MM.1S (cell line): ENCODE results near the gene SLC24A4.

Experiments used
- DNase-seq: peaks from one replicate; pipeline ENCODE4 v3.0.0-alpha.2; 2015
- H2AFZ ChIP-seq: fragments of 300-600 bp; sonication (generic); 2 replicates; pipeline ENCODE4 v1.6.0; 2016; ENCODE audit warnings: antibody characterized with exemption, low read length
- H3F3A ChIP-seq: fragments of 300-600 bp; sonication (generic); 2 replicates; pipeline ENCODE4 v1.6.1; 2016; ENCODE audit warnings: mild to moderate bottlenecking, antibody characterized with exemption, low read length, moderate library complexity, mixed read lengths; ENCODE audit not compliant: insufficient read depth
- H3K27ac ChIP-seq: fragments of 300-600 bp; sonication (generic); 2 replicates; pipeline ENCODE4 v1.5.1; 2016; ENCODE audit warnings: mild to moderate bottlenecking, low read length
- H3K27me3 ChIP-seq: fragments of 300-600 bp; sonication (generic); replicated peaks from 2 replicates; pipeline ENCODE4 v1.6.0; 2016; ENCODE audit warnings: low read length; ENCODE audit not compliant: insufficient read depth
- H3K36me3 ChIP-seq: fragments of 300-600 bp; sonication (generic); replicated peaks from 2 replicates; pipeline ENCODE4 v1.6.1; 2016; ENCODE audit warnings: mild to moderate bottlenecking, low read length, mixed read lengths; ENCODE audit not compliant: insufficient read depth
- H3K4me1 ChIP-seq: fragments of 300-600 bp; sonication (generic); 2 replicates; pipeline ENCODE4 v1.6.1; 2016; ENCODE audit warnings: low read length, mixed read lengths
- H3K4me2 ChIP-seq: fragments of 300-600 bp; sonication (generic); 2 replicates; pipeline ENCODE4 v1.6.0; 2016; ENCODE audit warnings: low read depth, low read length
- H3K4me3 ChIP-seq: fragments of 300-600 bp; sonication (generic); 2 replicates; pipeline ENCODE4 v1.5.1; 2016; ENCODE audit warnings: low read length, mixed read lengths
- H3K79me2 ChIP-seq: fragments of 300-600 bp; sonication (generic); 2 replicates; pipeline ENCODE4 v1.6.1; 2016; ENCODE audit warnings: mixed run types, low read length, mixed read lengths
- H3K9ac ChIP-seq: fragments of 300-600 bp; sonication (generic); 2 replicates; pipeline ENCODE4 v1.6.1; 2016; ENCODE audit warnings: low read length, mixed read lengths
- H3K9me2 ChIP-seq: fragments of 300-600 bp; sonication (generic); replicated peaks from 2 replicates; pipeline ENCODE4 v1.6.1; 2016; ENCODE audit warnings: mild to moderate bottlenecking, low read length, mixed read lengths; ENCODE audit not compliant: insufficient read depth
- H3K9me3 ChIP-seq: fragments of 300-600 bp; sonication (generic); replicated peaks from 2 replicates; pipeline ENCODE4 v1.6.1; 2016; ENCODE audit warnings: mild to moderate bottlenecking, low read length, mixed read lengths; ENCODE audit not compliant: insufficient read depth
- H4K20me1 ChIP-seq: fragments of 300-600 bp; sonication (generic); 2 replicates; pipeline ENCODE4 v1.6.1; 2016; ENCODE audit warnings: mild to moderate bottlenecking, low read length, moderate library complexity, mixed read lengths; ENCODE audit not compliant: insufficient read depth
- CTCF ChIP-seq: fragments of 300-600 bp; sonication (generic); IDR thresholded peaks from 2 replicates; pipeline ENCODE4 v1.5.1; 2016; ENCODE audit warnings: antibody characterized with exemption, low read length, mixed read lengths
- EZH2 ChIP-seq: fragments of 300-600 bp; sonication (generic); optimal IDR thresholded peaks from 2 replicates; pipeline ENCODE3; 2017; ENCODE audit warnings: low read depth, mild to moderate bottlenecking, antibody characterized with exemption, low read length, mixed read lengths
- EZH2phosphoT487 ChIP-seq: fragments of 300-600 bp; sonication (generic); IDR thresholded peaks from 2 replicates; pipeline ENCODE4 v1.6.1; 2018; ENCODE audit warnings: antibody characterized with exemption, low read length

The SLC24A4 gene

GRCh38 chr14:92380131-92380530 lies 57.2 kb downstream of the SLC24A4 start:
- no peak overlapping the region for H2AFZ ChIP-seq
- no peak overlapping the region for H3K4me2 ChIP-seq
- no peaks in the 10 kb centered on the region for H3F3A ChIP-seq
- no peaks in the 10 kb centered on the region for H3K79me2 ChIP-seq
- H3K4me1 ChIP-seq: no peaks in the 10 kb centered on the region
- no peak overlapping the region for H3K4me3 ChIP-seq
- H3K9me3 ChIP-seq: no peaks in the 10 kb centered on the region
- H3K9me2 ChIP-seq: no peaks in the 10 kb centered on the region
- H3K36me3 ChIP-seq: no peaks in the 10 kb centered on the region
- H3K27ac ChIP-seq: no peak overlapping the region
- TF ChIP-seq EZH2phosphoT487: no peak
- no peak for TF ChIP-seq EZH2
- no peak for TF ChIP-seq CTCF
- H4K20me1 ChIP-seq: no peaks in the 10 kb centered on the region
- DNase-seq: no peak
- H3K9ac ChIP-seq: no peak overlapping the region
- no peaks in the 10 kb centered on the region for H3K27me3 ChIP-seq

- H3K4me1 ChIP-seq: no peaks in the 10 kb centered on the region
Measured at GRCh38 chr14:92380582-92380981, 57.6 kb downstream of the SLC24A4 start.

GRCh38 chr14:92382677-92383076 lies 59.7 kb downstream of the SLC24A4 start:
- no peaks in the 10 kb centered on the region for H3K9me3 ChIP-seq
- H3K36me3 ChIP-seq: no peaks in the 10 kb centered on the region
- H3K27ac ChIP-seq: no peak overlapping the region
- no peaks in the 10 kb centered on the region for H4K20me1 ChIP-seq
- no peaks in the 10 kb centered on the region for H3K9me2 ChIP-seq
- peak; percentile 17; the same call in 1 of the 2 replicates for TF ChIP-seq CTCF
- no peak for TF ChIP-seq EZH2phosphoT487
- no peaks in the 10 kb centered on the region for H3K27me3 ChIP-seq
- H3F3A ChIP-seq: no peaks in the 10 kb centered on the region
- H3K4me1 ChIP-seq: no peaks in the 10 kb centered on the region
- H3K79me2 ChIP-seq: no peaks in the 10 kb centered on the region
- no peak overlapping the region for H3K9ac ChIP-seq
- H3K4me3 ChIP-seq: no peak overlapping the region
- no peak for DNase-seq
- H3K4me2 ChIP-seq: no peak overlapping the region
- no peak overlapping the region for H2AFZ ChIP-seq

More at GRCh38 chr14:92380582-92380981, 57.6 kb downstream of the SLC24A4 start:
- TF ChIP-seq EZH2: no peak
- no peak for TF ChIP-seq EZH2phosphoT487
- TF ChIP-seq CTCF: no peak
- H3K4me2 ChIP-seq: no peak overlapping the region
- H3F3A ChIP-seq: no peaks in the 10 kb centered on the region
- H2AFZ ChIP-seq: no peak overlapping the region
- H3K36me3 ChIP-seq: no peaks in the 10 kb centered on the region
- H3K27ac ChIP-seq: no peak overlapping the region
- no peaks in the 10 kb centered on the region for H3K27me3 ChIP-seq
- DNase-seq: no peak
- H3K79me2 ChIP-seq: no peaks in the 10 kb centered on the region
- no peak overlapping the region for H3K4me3 ChIP-seq
- H3K9me3 ChIP-seq: no peaks in the 10 kb centered on the region
- no peak overlapping the region for H3K9ac ChIP-seq
- H4K20me1 ChIP-seq: no peaks in the 10 kb centered on the region
- no peaks in the 10 kb centered on the region for H3K9me2 ChIP-seq
